SU-DHL-6 (cell line): ENCODE results near the gene AXIN1.

Source experiments
- H2AFZ ChIP-seq: fragments of 200-600 bp; sonication (generic); 2 replicates; pipeline ENCODE4 v1.6.1; 2014; ENCODE audit warnings: low read depth, mild to moderate bottlenecking, moderate library complexity, mixed read lengths, antibody characterized with exemption, low read length; ENCODE audit not compliant: severe bottlenecking
- H3F3A ChIP-seq: fragments of 200-600 bp; shearing (Covaris generic); 2 replicates; pipeline ENCODE4 v1.6.0; 2016; ENCODE audit warnings: antibody characterized with exemption, mild to moderate bottlenecking; ENCODE audit not compliant: insufficient read depth
- H3K27ac ChIP-seq: fragments of 200-600 bp; sonication (generic); 2 replicates; pipeline ENCODE4 v1.5.1; 2016; ENCODE audit warnings: low read depth, mild to moderate bottlenecking, low read length, moderate library complexity, mixed read lengths
- H3K27me3 ChIP-seq: fragments of 200-600 bp; sonication (generic), shearing (Covaris generic); 2 replicates; pipeline ENCODE4 v1.6.0; 2014; ENCODE audit warnings: mild to moderate bottlenecking, low read length
- H3K36me3 ChIP-seq: fragments of 200-600 bp; sonication (generic); 2 replicates; pipeline ENCODE4 v1.6.1; 2014; ENCODE audit warnings: mild to moderate bottlenecking, low read length, mixed read lengths
- H3K4me2 ChIP-seq: fragments of 300-600, 200-600 bp; shearing (Covaris generic), sonication (generic); 2 replicates; pipeline ENCODE4 v1.6.0; 2014; ENCODE audit warnings: low read length, low read depth, mild to moderate bottlenecking; ENCODE audit not compliant: poor library complexity, severe bottlenecking
- H3K4me3 ChIP-seq: fragments of 200-600 bp; sonication (generic); 2 replicates; pipeline ENCODE4 v1.5.1; 2014; ENCODE audit warnings: antibody characterized with exemption, low read length, mild to moderate bottlenecking, mixed read lengths; ENCODE audit not compliant: insufficient read depth, poor library complexity, severe bottlenecking
- H3K79me2 ChIP-seq: fragments of 200-600 bp; sonication (generic); 2 replicates; pipeline ENCODE4 v1.6.1; 2014; ENCODE audit warnings: mild to moderate bottlenecking, low read length, moderate library complexity; ENCODE audit not compliant: insufficient read depth
- H3K9ac ChIP-seq: fragments of 200-600 bp; sonication (generic); 2 replicates; pipeline ENCODE4 v1.7.0; 2014; ENCODE audit warnings: mild to moderate bottlenecking, low read length
- H3K9me2 ChIP-seq: fragments of 200-600 bp; sonication (generic); replicated peaks from 2 replicates; pipeline ENCODE4 v1.6.1; 2014; ENCODE audit warnings: low read length; ENCODE audit not compliant: insufficient read depth
- H3K9me3 ChIP-seq: fragments of 200-600 bp; sonication (generic); 2 replicates; pipeline ENCODE4 v1.6.1; 2014; ENCODE audit warnings: low read length, mixed read lengths; ENCODE audit not compliant: insufficient read depth
- H4K20me1 ChIP-seq: fragments of 200-600 bp; sonication (generic); 2 replicates; pipeline ENCODE4 v1.6.1; 2014; ENCODE audit warnings: low read depth, mild to moderate bottlenecking, antibody characterized with exemption, low read length, moderate library complexity, mixed read lengths
- EZH2phosphoT487 ChIP-seq: fragments of 200-600 bp; sonication (generic), shearing (Covaris generic); conservative IDR thresholded peaks from 2 replicates; pipeline ENCODE4 v1.6.1; 2018; ENCODE audit warnings: mild to moderate bottlenecking, antibody characterized with exemption, low read length, moderate library complexity, mixed read lengths
- TF ChIP-seq, protein P1 (sequence below): fragments of 200-600 bp; sonication (generic); IDR thresholded peaks from one replicate; pipeline ENCODE4 v1.5.1; 2017; ENCODE audit warnings: antibody characterized with exemption, mild to moderate bottlenecking, low read length, moderate library complexity; ENCODE audit not compliant: insufficient read depth, poor library complexity, severe bottlenecking

AXIN1 gene

DNA sequence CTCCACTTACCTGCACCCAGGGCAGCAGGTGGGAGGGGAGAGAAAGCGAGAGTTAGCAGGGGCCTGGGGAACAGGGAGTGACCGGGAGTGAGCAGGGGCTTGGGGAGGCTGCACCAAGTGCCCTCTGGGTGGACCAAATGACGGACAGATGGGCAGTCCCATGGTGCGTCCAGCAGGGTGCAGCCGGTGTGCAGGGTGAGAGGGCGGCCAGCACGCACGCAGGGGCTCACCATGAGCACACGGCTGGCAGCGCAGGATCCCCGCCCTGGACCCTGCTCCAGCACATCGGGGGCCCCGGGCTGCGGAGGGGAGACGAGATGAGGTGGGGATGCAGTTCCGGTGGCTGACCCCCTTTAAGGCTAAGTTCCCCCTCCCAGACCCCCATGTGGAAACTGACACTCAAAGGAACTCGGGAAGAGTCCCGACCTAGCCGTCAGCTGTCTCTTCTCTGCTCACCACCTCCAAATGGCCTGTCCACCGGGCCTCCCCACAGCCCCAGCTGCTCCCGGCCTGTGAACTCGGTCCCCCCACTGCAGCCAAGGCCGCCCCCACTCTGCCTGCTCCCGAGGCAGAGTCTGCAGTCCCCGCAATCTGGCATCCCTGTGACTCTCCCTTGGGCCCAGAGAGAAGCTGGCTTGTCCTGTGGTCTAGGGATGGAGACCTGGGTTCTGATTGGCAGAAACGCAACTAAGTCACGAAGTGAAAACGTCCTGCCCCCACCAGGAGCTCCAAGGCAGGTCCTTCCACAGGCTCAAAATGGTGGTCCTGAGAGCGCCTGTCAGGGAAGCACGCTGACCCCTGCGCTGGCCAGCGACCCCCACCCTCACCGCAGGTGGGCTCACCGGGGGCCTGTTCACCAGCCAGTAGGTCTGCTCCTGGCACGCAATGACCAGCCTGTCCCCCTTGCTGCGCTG lies 79.6 kb downstream of the AXIN1 start:
- Histone ChIP-seq H4K20me1 (no peaks in the 10 kb centered on the region), H3K27me3 (no peaks in the 10 kb centered on the region), H3K9me3 (no peaks in the 10 kb centered on the region), H3K4me2 (no peak overlapping the region), H3F3A (no peaks in the 10 kb centered on the region), H2AFZ (no peak overlapping the region), H3K36me3 (no peaks in the 10 kb centered on the region), H3K9ac (no peak overlapping the region), H3K9me2 (no peaks in the 10 kb centered on the region), H3K27ac (no peak overlapping the region), H3K79me2 (no peaks in the 10 kb centered on the region), H3K4me3 (no peak overlapping the region)
- no peak for TF ChIP-seq EZH2phosphoT487
- TF ChIP-seq, protein P1, sequence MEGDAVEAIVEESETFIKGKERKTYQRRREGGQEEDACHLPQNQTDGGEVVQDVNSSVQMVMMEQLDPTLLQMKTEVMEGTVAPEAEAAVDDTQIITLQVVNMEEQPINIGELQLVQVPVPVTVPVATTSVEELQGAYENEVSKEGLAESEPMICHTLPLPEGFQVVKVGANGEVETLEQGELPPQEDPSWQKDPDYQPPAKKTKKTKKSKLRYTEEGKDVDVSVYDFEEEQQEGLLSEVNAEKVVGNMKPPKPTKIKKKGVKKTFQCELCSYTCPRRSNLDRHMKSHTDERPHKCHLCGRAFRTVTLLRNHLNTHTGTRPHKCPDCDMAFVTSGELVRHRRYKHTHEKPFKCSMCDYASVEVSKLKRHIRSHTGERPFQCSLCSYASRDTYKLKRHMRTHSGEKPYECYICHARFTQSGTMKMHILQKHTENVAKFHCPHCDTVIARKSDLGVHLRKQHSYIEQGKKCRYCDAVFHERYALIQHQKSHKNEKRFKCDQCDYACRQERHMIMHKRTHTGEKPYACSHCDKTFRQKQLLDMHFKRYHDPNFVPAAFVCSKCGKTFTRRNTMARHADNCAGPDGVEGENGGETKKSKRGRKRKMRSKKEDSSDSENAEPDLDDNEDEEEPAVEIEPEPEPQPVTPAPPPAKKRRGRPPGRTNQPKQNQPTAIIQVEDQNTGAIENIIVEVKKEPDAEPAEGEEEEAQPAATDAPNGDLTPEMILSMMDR = no peak

DNA sequence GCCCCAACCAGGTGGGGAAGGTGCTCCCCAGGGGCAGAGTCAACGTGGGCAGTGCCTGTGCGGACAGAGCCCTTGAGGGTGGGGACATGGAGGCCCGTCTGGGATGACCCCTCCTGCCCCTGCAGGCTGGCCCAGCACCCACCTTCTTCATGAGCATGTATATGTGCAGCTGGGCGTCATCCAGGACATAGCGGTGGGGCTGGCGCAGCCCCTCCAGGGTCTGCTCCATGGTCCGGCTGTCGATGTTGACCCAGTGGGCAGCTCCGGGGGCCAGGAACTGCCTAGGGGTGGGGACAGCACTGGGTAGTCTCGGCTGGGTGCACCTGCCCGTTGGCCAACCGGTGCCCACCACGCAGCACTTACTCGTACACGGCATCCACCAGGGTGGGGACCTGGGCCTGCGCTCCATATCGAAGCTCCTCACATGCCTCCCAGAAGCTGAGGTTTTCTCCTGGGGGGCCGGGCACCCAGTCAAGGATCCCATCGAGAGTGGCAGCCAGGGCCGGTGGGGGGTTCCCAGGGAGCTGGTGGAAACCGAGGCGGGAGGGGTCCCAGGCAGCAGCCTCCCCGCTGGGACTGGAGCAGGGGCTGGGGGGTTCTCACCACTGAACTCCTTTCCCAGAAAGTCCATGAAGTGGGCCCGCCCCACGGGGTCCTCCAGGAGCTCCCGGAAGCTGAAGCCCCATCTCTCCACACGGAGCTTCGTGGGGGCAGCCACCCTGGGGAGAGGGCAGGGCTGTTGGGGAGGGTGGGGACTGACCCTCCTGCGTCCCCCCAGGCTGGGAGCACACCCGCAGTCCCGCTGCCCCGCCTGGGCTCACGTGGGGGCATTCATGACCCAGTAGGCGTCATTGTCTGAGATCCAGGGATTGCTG lies 81.9 kb downstream of the AXIN1 start:
- Histone ChIP-seq H3K36me3 (no peaks in the 10 kb centered on the region), H3K27ac (no peak overlapping the region), H3F3A (no peaks in the 10 kb centered on the region), H3K4me2 (no peak overlapping the region), H3K9ac (no peak overlapping the region), H3K79me2 (no peaks in the 10 kb centered on the region), H3K9me2 (no peaks in the 10 kb centered on the region), H2AFZ (no peak overlapping the region), H3K4me3 (no peak overlapping the region), H4K20me1 (no peaks in the 10 kb centered on the region), H3K27me3 (no peaks in the 10 kb centered on the region), H3K9me3 (no peaks in the 10 kb centered on the region)
- TF ChIP-seq, protein P1 = no peak
- no peak for TF ChIP-seq EZH2phosphoT487

DNA sequence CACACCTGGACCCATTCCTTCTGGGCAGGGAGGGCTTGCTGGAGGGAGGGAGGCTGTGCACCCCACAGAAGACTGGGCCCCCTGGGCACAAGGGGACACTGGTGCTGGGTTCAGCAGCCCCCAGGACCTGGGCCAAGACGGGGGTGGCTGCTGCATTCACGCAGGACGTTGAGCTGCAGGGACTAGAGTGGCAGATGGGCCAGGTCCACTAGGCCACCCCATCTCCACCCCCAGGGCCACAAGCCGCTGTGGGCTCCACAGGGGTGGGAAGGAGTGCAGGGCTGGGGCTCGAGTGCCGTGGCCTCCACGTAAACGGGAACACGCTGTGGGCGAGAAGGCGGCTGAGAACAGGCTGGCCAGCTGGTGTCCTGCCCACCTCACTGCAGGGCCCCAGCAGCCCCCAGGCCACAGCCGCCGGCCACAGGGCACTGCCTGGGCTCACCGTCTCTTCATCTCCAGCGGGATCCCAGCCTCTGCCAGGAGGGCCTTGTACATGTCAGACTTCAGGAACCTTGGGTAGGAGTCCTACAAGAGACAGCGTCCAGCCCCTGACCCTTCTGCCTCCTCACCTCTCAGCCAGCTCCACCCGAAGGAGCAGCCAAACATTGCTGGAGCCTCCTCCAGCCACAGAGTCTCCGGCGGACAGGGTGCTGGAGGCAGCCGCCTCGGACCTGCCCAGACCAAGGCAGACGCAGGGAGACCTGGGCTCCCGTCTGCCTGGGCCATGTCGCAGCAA lies 83.3 kb downstream of the AXIN1 start:
- Histone ChIP-seq H3K79me2 (no peaks in the 10 kb centered on the region), H3K27me3 (no peaks in the 10 kb centered on the region), H3K36me3 (no peaks in the 10 kb centered on the region), H3K9ac (no peak overlapping the region), H4K20me1 (no peaks in the 10 kb centered on the region), H3K9me2 (no peaks in the 10 kb centered on the region), H3K9me3 (no peaks in the 10 kb centered on the region), H3K4me2 (no peak overlapping the region), H3F3A (no peaks in the 10 kb centered on the region), H3K27ac (no peak overlapping the region), H2AFZ (no peak overlapping the region), H3K4me3 (no peak overlapping the region)
- TF ChIP-seq, protein P1 = no peak
- no peak for TF ChIP-seq EZH2phosphoT487
